Measurements from ENCODE around the gene OR5K3.

DNA sequence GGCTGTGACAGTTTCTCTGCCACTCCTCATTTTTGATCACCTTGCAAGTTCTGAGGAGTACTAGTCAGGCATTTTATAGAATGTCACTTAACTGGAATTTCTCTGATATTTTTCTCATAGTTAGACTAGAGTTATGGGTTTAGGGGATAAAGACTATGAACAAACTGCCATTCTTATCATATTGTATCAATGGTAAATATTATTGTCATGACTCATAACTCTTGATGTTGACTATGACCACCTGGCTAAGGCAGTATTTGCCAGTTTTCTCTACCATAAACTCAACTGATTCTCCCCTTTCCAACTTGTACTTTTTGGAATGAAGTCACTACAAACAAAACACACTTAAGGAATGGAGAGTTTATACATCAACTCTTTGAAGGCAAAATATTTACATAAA lies 49.8 kb downstream of the OR5K3 start:
- no peak for TF ChIP-seq CTCF (tag by site-specific recombination; IDR thresholded peaks at IDR 0.05)
- no peak for TF ChIP-seq ZNF670 (tag by site-specific recombination; IDR thresholded peaks at IDR 0.05; ENCODE audit: low read depth)
- no peak for TF ChIP-seq ZNF324 (tag by site-specific recombination; IDR thresholded peaks at IDR 0.05)

Measured in HEK293 (cell line).